ENCODE data around the gene GABRG2.

GABRG2 gene

GRCh38 chr5:162128117-162128516 lies 60.5 kb downstream of the GABRG2 start:
- DNase-seq (ENCODE audit: extremely low read depth, low read depth): no peak
- no peak for TF ChIP-seq CTCF (IDR thresholded peaks at IDR 0.05; ENCODE audit: low read depth, low read length)

- DNase-seq (ENCODE audit: extremely low read depth, low read depth): no peak
- no peak for TF ChIP-seq CTCF (IDR thresholded peaks at IDR 0.05; ENCODE audit: low read depth, low read length)
Measured at GRCh38 chr5:162132348-162132747, 64.8 kb downstream of the GABRG2 start.

- TF ChIP-seq CTCF (IDR thresholded peaks at IDR 0.05; ENCODE audit: low read depth, low read length): no peak
Measured at GRCh38 chr5:162139190-162139589, 71.6 kb downstream of the GABRG2 start.

GRCh38 chr5:162154242-162154641 lies 86.7 kb downstream of the GABRG2 start:
- DNase-seq (ENCODE audit: extremely low read depth, low read depth): no peak
- TF ChIP-seq CTCF (IDR thresholded peaks at IDR 0.05; ENCODE audit: low read depth, low read length): no peak

More at GRCh38 chr5:162139190-162139589, 71.6 kb downstream of the GABRG2 start:
- DNase-seq (ENCODE audit: extremely low read depth, low read depth): no peak

GRCh38 chr5:162160401-162160800 lies 92.8 kb downstream of the GABRG2 start:
- no peak for TF ChIP-seq CTCF (IDR thresholded peaks at IDR 0.05; ENCODE audit: low read depth, low read length)
- no peak for DNase-seq (ENCODE audit: extremely low read depth, low read depth)

GRCh38 chr5:162163663-162164062 lies 96.1 kb downstream of the GABRG2 start:
- no peak for DNase-seq (ENCODE audit: extremely low read depth, low read depth)

GRCh38 chr5:162174358-162174974 lies 106.9 kb downstream of the GABRG2 start:
- no peak for DNase-seq (ENCODE audit: extremely low read depth, low read depth)
- TF ChIP-seq CTCF (IDR thresholded peaks at IDR 0.05; ENCODE audit: low read depth, low read length): no peak

More at GRCh38 chr5:162163663-162164062, 96.1 kb downstream of the GABRG2 start:
- TF ChIP-seq CTCF (IDR thresholded peaks at IDR 0.05; ENCODE audit: low read depth, low read length): no peak
